ENCODE measurements around the gene PHTF1. TPM values are rescaled to one million over a fixed set of nuclear protein-coding genes. Genes with fewer than 3 reads are reported as not detected.

Gene PHTF1
- total RNA-seq, 1 experiment from 2014 or later: 8.4 TPM

DNA sequence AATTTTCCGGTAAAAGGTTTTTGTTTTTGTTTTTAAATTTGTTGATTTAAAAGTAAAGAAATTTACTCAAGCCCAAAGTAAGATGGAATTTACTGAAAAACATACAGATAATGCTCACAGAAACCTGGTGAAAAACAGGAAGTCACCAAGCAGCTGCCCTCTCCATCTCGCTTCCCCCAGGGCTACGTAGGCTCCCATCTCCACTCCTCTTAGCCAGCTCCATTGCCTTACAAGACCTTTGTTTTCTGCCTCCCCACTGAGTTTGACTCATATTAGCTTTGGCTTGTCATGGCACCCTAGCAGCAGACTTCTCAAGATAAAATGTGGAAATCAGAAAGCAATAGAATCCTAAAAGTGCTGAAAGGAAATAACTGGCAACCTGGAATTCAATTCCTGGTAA, 57.9 kb downstream of the PHTF1 start:
- BruUV-seq (replicated peaks): no TSS peak
- Mint-ChIP-seq H3K36me3 (ENCODE audit: insufficient read depth, unreplicated experiment) (no peaks in the 10 kb centered on the region), H3K4me1 (ENCODE audit: insufficient read depth, unreplicated experiment) (no peaks in the 10 kb centered on the region), H3K9me3 (ENCODE audit: unreplicated experiment) (no peaks in the 10 kb centered on the region), H3K4me3 (ENCODE audit: unreplicated experiment) (no peak overlapping the region), H3K27ac (ENCODE audit: low read depth, unreplicated experiment) (no peak overlapping the region), H3K27me3 (ENCODE audit: insufficient read depth, unreplicated experiment) (no peaks in the 10 kb centered on the region)
- intact Hi-C loops (cut with micrococcal nuclease): no loop called here
- POLR2A ChIA-PET: interaction anchor here (0.8 kb wide), 1 partner anchor 386 kb away, joined by 3 read pairs; no protein-coding TSS in a partner anchor
- CTCF ChIA-PET: no interaction called here
- no peak for DNase-seq (ENCODE audit: unreplicated experiment)
- TF ChIP-seq, protein P1, sequence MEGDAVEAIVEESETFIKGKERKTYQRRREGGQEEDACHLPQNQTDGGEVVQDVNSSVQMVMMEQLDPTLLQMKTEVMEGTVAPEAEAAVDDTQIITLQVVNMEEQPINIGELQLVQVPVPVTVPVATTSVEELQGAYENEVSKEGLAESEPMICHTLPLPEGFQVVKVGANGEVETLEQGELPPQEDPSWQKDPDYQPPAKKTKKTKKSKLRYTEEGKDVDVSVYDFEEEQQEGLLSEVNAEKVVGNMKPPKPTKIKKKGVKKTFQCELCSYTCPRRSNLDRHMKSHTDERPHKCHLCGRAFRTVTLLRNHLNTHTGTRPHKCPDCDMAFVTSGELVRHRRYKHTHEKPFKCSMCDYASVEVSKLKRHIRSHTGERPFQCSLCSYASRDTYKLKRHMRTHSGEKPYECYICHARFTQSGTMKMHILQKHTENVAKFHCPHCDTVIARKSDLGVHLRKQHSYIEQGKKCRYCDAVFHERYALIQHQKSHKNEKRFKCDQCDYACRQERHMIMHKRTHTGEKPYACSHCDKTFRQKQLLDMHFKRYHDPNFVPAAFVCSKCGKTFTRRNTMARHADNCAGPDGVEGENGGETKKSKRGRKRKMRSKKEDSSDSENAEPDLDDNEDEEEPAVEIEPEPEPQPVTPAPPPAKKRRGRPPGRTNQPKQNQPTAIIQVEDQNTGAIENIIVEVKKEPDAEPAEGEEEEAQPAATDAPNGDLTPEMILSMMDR (IDR thresholded peaks at IDR 0.05; ENCODE audit: unreplicated experiment): no peak

GRCh38 chr1:113694910-113695309, 64.4 kb downstream of the PHTF1 start:
- H3K4me1 Mint-ChIP-seq (ENCODE audit: insufficient read depth, unreplicated experiment): no peaks in the 10 kb centered on the region
- no peaks in the 10 kb centered on the region for H3K27me3 Mint-ChIP-seq (ENCODE audit: insufficient read depth, unreplicated experiment)
- H3K27ac Mint-ChIP-seq (ENCODE audit: low read depth, unreplicated experiment): no peak overlapping the region
- no peak for DNase-seq (ENCODE audit: unreplicated experiment)
- no TSS peak for BruUV-seq (replicated peaks)
- no peak overlapping the region for H3K4me3 Mint-ChIP-seq (ENCODE audit: unreplicated experiment)
- H3K9me3 Mint-ChIP-seq (ENCODE audit: unreplicated experiment): peaks cover 37% of the 10 kb centered on the region
- intact Hi-C loops (cut with micrococcal nuclease): no loop called here
- TF ChIP-seq, protein P1 (IDR thresholded peaks at IDR 0.05; ENCODE audit: unreplicated experiment): no peak
- CTCF ChIA-PET: no interaction called here
- POLR2A ChIA-PET: no interaction called here
- H3K36me3 Mint-ChIP-seq (ENCODE audit: insufficient read depth, unreplicated experiment): peaks cover 22% of the 10 kb centered on the region

GRCh38 chr1:113692824-113693431, 66.4 kb downstream of the PHTF1 start:
- BruUV-seq (replicated peaks): no TSS peak
- Mint-ChIP-seq H3K9me3 (ENCODE audit: unreplicated experiment) (peaks cover 37% of the 10 kb centered on the region), H3K27ac (ENCODE audit: low read depth, unreplicated experiment) (no peak overlapping the region), H3K4me3 (ENCODE audit: unreplicated experiment) (no peak overlapping the region), H3K27me3 (ENCODE audit: insufficient read depth, unreplicated experiment) (no peaks in the 10 kb centered on the region), H3K4me1 (ENCODE audit: insufficient read depth, unreplicated experiment) (no peaks in the 10 kb centered on the region), H3K36me3 (ENCODE audit: insufficient read depth, unreplicated experiment) (peaks cover 22% of the 10 kb centered on the region)
- TF ChIP-seq, protein P1 (IDR thresholded peaks at IDR 0.05; ENCODE audit: unreplicated experiment): no peak
- no peak for DNase-seq (ENCODE audit: unreplicated experiment)
- intact Hi-C loops (cut with micrococcal nuclease): no loop called here
- CTCF ChIA-PET: interaction anchor here (0.6 kb wide), 1 partner anchor 50 kb away, joined by 3 read pairs; no protein-coding TSS in a partner anchor
- POLR2A ChIA-PET: no interaction called here

- intact Hi-C loops (cut with micrococcal nuclease): no loop called here
- no peak for DNase-seq (ENCODE audit: unreplicated experiment)
- no TSS peak for BruUV-seq (replicated peaks)
- no peak overlapping the region for H3K27ac Mint-ChIP-seq (ENCODE audit: low read depth, unreplicated experiment)
- peaks cover 37% of the 10 kb centered on the region for H3K9me3 Mint-ChIP-seq (ENCODE audit: unreplicated experiment)
- no peaks in the 10 kb centered on the region for H3K27me3 Mint-ChIP-seq (ENCODE audit: insufficient read depth, unreplicated experiment)
- ChIA-PET POLR2A (no interaction called here), CTCF (no interaction called here)
- H3K4me3 Mint-ChIP-seq (ENCODE audit: unreplicated experiment): no peak overlapping the region
- peaks cover 22% of the 10 kb centered on the region for H3K36me3 Mint-ChIP-seq (ENCODE audit: insufficient read depth, unreplicated experiment)
- TF ChIP-seq, protein P1 (IDR thresholded peaks at IDR 0.05; ENCODE audit: unreplicated experiment): no peak
- H3K4me1 Mint-ChIP-seq (ENCODE audit: insufficient read depth, unreplicated experiment): no peaks in the 10 kb centered on the region
These were observed 66.9 kb downstream of the PHTF1 start for GRCh38 chr1:113692342-113692741.
